ENCODE measurements around the gene LSAMP. TPM values are rescaled to one million over a fixed set of nuclear protein-coding genes. Genes with fewer than 3 reads are reported as not detected.

Gene LSAMP
- total and polyA plus RNA-seq, 9 of the 15 experiments (the other 6 are each of a cell fraction or from before 2014, with no cell fraction given), result 0.09 to 0.11 TPM; not detected in 7

DNA sequence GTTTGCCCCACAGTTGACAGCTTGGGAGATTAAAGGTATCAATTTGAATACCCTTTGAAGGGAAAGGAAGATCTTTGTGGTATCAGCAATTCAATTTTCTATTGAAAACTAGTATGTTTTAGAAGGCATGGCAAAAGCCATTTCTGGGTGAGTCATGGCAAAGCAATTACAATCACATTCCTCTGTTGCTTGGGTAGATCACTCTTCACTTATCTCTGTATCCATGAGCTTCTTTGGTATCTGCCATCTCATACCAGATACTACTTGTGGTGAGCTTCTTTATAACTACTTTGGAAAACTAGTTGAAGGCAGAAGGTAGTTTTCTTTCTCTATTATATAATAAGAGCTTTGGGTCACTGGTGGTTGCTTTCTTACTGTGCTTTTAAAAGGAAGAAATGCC, 28.3 kb upstream of the LSAMP start:
- H3K4me2 ChIP-seq (ENCODE audit: insufficient read depth, low read length), result no peak overlapping the region
- H3K27me3 ChIP-seq (ENCODE audit: control insufficient read depth in 2 of 2, insufficient read depth in 2 of 2, low read length in 2 of 2), result no peaks in the 10 kb centered on the region
- intact Hi-C loops (cut with micrococcal nuclease) (no loop called here), in situ Hi-C loops (cut with MboI) (no loop called here)
- CTCF ChIA-PET (ENCODE audit: low intra/inter-chr PET ratio), result no interaction called here
- no peak for TF ChIP-seq KLF13 (tag; IDR thresholded peaks at IDR 0.05; ENCODE audit: borderline replicate concordance, low read depth)
- no peak for TF ChIP-seq TOE1 (IDR thresholded peaks at IDR 0.05; ENCODE audit: borderline replicate concordance)
- TF ChIP-seq TOE1 (CRISPR knock-in tag; IDR thresholded peaks at IDR 0.05; ENCODE audit: borderline replicate concordance, low read depth), result no peak
- TF ChIP-seq, protein P1, sequence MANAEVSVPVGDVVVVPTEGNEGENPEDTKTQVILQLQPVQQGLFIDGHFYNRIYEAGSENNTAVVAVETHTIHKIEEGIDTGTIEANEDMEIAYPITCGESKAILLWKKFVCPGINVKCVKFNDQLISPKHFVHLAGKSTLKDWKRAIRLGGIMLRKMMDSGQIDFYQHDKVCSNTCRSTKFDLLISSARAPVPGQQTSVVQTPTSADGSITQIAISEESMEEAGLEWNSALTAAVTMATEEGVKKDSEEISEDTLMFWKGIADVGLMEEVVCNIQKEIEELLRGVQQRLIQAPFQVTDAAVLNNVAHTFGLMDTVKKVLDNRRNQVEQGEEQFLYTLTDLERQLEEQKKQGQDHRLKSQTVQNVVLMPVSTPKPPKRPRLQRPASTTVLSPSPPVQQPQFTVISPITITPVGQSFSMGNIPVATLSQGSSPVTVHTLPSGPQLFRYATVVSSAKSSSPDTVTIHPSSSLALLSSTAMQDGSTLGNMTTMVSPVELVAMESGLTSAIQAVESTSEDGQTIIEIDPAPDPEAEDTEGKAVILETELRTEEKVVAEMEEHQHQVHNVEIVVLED (CRISPR knock-in tag; IDR thresholded peaks at IDR 0.05), result no peak
- TF ChIP-seq, protein P2, sequence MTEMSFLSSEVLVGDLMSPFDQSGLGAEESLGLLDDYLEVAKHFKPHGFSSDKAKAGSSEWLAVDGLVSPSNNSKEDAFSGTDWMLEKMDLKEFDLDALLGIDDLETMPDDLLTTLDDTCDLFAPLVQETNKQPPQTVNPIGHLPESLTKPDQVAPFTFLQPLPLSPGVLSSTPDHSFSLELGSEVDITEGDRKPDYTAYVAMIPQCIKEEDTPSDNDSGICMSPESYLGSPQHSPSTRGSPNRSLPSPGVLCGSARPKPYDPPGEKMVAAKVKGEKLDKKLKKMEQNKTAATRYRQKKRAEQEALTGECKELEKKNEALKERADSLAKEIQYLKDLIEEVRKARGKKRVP (CRISPR knock-in tag; IDR thresholded peaks at IDR 0.05), result no peak
- no peaks in the 10 kb centered on the region for H3K79me2 ChIP-seq (ENCODE audit: control insufficient read depth, insufficient read depth, low read length)
- no peaks in the 10 kb centered on the region for H3K4me1 ChIP-seq (replicated peaks in 1 of 2; ENCODE audit: control insufficient read depth in 2 of 2, insufficient read depth in 2 of 2, low read length in 2 of 2)
- no peaks in the 10 kb centered on the region for H4K20me1 ChIP-seq (replicated peaks; ENCODE audit: control insufficient read depth, insufficient read depth, low read length)
- H3K36me3 ChIP-seq (ENCODE audit: control insufficient read depth, insufficient read depth, low read length), result no peaks in the 10 kb centered on the region
- no peaks in the 10 kb centered on the region for H3K9me3 ChIP-seq (replicated peaks; ENCODE audit: control insufficient read depth, insufficient read depth, low read depth, low read length)
- H3K27ac ChIP-seq (ENCODE audit: extremely low read depth, low read depth, low read length), result no peak overlapping the region
- POLR2A ChIA-PET, result no interaction called here
- no peak overlapping the region for H3K4me3 ChIP-seq
- H3K9me1 ChIP-seq (ENCODE audit: control insufficient read depth, insufficient read depth, low read length), result no peaks in the 10 kb centered on the region
- no peak overlapping the region for H3K9ac ChIP-seq (ENCODE audit: insufficient read depth in 1 of 2, low read depth in 2 of 2, low read length in 2 of 2)
- FAIRE-seq, result no peak
- no TSS peak for BruUV-seq (replicated peaks)
- no peak for ATAC-seq
- no peak overlapping the region for H2AFZ ChIP-seq (ENCODE audit: low read depth, low read length)
- no peak for DNase-seq (ENCODE audit: extremely low read depth in 1 of 4, low spot score in 3 of 4)
